ENCODE measurements around the gene FARP1. TPM values are rescaled to one million over a fixed set of nuclear protein-coding genes. Genes with fewer than 3 reads are reported as not detected.

FARP1 gene
- total and polyA plus RNA-seq, 2 of the 13 experiments (the other 11 are each of a cell fraction or from before 2014, with no cell fraction given) = 70.6 to 126 TPM

DNA sequence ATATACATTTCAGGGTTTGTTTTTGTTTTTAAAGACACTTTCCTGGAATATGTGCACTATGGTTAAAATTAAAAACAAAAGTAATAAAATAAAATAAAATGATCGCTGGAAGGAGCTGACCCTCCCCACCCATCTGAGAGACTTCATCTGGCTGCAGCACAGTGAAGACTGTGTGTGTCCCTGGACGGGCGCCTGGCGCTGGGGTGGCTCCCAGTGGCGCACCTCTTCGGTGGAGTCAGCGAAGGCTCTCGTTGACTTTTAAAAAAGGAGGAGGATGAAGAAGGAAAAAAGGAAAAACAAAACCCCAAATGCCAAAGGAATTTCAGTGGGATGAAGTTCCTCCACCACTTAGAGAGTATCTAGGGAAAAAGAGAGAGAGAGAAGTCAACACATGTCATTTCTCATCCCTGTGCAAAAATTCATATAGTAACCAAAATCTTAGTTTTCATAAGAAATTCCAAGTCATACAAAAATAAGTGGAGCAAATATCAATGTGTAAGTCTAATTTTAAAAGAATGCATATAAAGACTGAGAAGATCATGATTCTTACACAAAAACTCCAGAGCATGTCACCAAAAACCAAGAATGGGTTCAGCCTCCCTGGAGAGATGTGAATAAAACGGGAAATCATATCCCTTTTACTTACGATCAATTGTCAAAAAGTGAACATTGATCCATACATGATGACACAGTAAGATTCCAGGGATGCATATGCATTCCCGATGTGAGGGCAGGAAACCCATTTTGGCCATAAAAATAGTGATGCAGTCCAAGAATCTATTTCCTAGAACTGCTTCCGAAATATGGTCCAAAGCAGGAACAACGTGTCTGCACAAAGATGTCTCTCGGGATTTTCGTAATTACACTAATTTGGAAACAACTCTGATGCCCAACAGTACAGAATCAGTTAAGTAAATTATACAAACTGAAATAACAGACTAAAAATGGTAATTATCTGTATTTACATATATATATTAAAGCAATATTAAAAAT is 310.3 kb downstream of the FARP1 start:
- Histone ChIP-seq H4K20me1 (ENCODE audit: insufficient read depth, low read length) (peaks cover 9% of the 10 kb centered on the region), H3K4me3 (replicated peaks in 1 of 3; ENCODE audit: insufficient read depth in 1 of 3, low read depth in 2 of 3, low read length in 3 of 3) (no peak overlapping the region), H3K27me3 (ENCODE audit: control insufficient read depth in 1 of 2, insufficient read depth in 2 of 2, low read length in 2 of 2) (no peaks in the 10 kb centered on the region), H3K4me1 (ENCODE audit: insufficient read depth, low read length) (peaks cover 23% of the 10 kb centered on the region), H3K79me2 (ENCODE audit: insufficient read depth, low read length) (no peaks in the 10 kb centered on the region), H3K4me2 (ENCODE audit: low read depth, low read length) (no peak overlapping the region), H3K9ac (ENCODE audit: insufficient read depth, low read depth, low read length) (no peak overlapping the region), H2AFZ (ENCODE audit: low read length) (no peak overlapping the region), H3K9me3 (ENCODE audit: low read length) (no peaks in the 10 kb centered on the region), H3K36me3 (replicated peaks in 1 of 2; ENCODE audit: control insufficient read depth in 1 of 2, insufficient read depth in 2 of 2, low read length in 2 of 2) (peaks cover 20 to 66% of the 10 kb centered on the region in 2 experiments), H3K27ac (ENCODE audit: extremely low read length, insufficient read depth, low read length) (no peak overlapping the region)
- ATAC-seq (no peak), DNase-seq (ENCODE audit: low spot score) (no peak), FAIRE-seq (no peak)
- ChIA-PET POLR2A (no interaction called here), CTCF (ENCODE audit: low intra/inter-chr PET ratio, low total read pairs) (no interaction called here)
- no TSS peak for BruUV-seq (replicated peaks)
- WGBS (ENCODE audit: low lambda C conversion rate) = 91% methylated on average over 15 of the region's 15 CpGs
- intact Hi-C loops (cut with micrococcal nuclease; ENCODE audit: unreplicated experiment) = no loop called here
- in situ Hi-C loops (cut with HindIII; ENCODE audit: extremely low pct_ligation_motif_present, low pct_unique_long_range_greater_than_20kb) = no loop called here
- no peak for TF ChIP-seq POGK (CRISPR knock-in tag; conservative IDR thresholded peaks at IDR 0.05)
- no peak for TF ChIP-seq SAP130 (CRISPR knock-in tag; IDR thresholded peaks at IDR 0.05; ENCODE audit: low read depth)
- 0 out of 4 replicates have a peak, but pooled peaks of 1 of the 2 experiments have one; percentile 22 for TF ChIP-seq POLR2A (IDR thresholded peaks at IDR 0.05; ENCODE audit: insufficient read depth in 1 of 2, low read depth in 2 of 2, low read length in 2 of 2)
- no peak for TF ChIP-seq ZNF513 (CRISPR knock-in tag; conservative IDR thresholded peaks at IDR 0.05)
- TF ChIP-seq HMGA1 (CRISPR knock-in tag; conservative IDR thresholded peaks at IDR 0.05) = no peak
- TF ChIP-seq AGO2 (optimal IDR thresholded peaks at IDR 0.05; ENCODE audit: low read depth, low read length) = peak; percentile 12
- TF ChIP-seq PCBP2 (optimal IDR thresholded peaks at IDR 0.05; ENCODE audit: low read depth, low read length, poor library complexity, severe bottlenecking) = no peak
- TF ChIP-seq ZFP1 (CRISPR knock-in tag; IDR thresholded peaks at IDR 0.05) = no peak
- TF ChIP-seq FOXK1 (CRISPR knock-in tag; IDR thresholded peaks at IDR 0.05; ENCODE audit: borderline replicate concordance, low read depth) = no peak
- no peak for TF ChIP-seq NFE2 (CRISPR knock-in tag; IDR thresholded peaks at IDR 0.05)
- TF ChIP-seq TBP (CRISPR knock-in tag; IDR thresholded peaks at IDR 0.05) = no peak
- no peak for TF ChIP-seq NR3C1 (CRISPR knock-in tag; IDR thresholded peaks at IDR 0.05)
- no peak for TF ChIP-seq SMC3 (IDR thresholded peaks at IDR 0.05; ENCODE audit: low read length)
- no peak for TF ChIP-seq ZNF362 (CRISPR knock-in tag; IDR thresholded peaks at IDR 0.05; ENCODE audit: borderline replicate concordance)
- TF ChIP-seq PHF20 (CRISPR knock-in tag; IDR thresholded peaks at IDR 0.05) = no peak
- no peak for TF ChIP-seq ZNF282 (IDR thresholded peaks at IDR 0.05; ENCODE audit: partially characterized antibody)
- no peak for TF ChIP-seq ZNF749 (CRISPR knock-in tag; IDR thresholded peaks at IDR 0.05; ENCODE audit: borderline replicate concordance)
- no peak for TF ChIP-seq YY1 (IDR thresholded peaks at IDR 0.05; ENCODE audit: insufficient read depth, insufficient replicate concordance, low read depth, low read length)
- TF ChIP-seq ZNF225 (CRISPR knock-in tag; IDR thresholded peaks at IDR 0.05) = no peak
- peak; percentile 8; the same call in 1 of the 2 replicates for TF ChIP-seq POLR2AphosphoS5 (IDR thresholded peaks at IDR 0.05; ENCODE audit: low read depth, low read length)
- TF ChIP-seq ZFP36L2 (CRISPR knock-in tag; IDR thresholded peaks at IDR 0.05) = no peak
- no peak for TF ChIP-seq ZC3H13 (CRISPR knock-in tag; IDR thresholded peaks at IDR 0.05)

All from HepG2 (cell line).